NOMO-1 (cell line): Measurements from ENCODE around the gene TGFBR3L.
"Not testable (repeated sequence)": the region's sequence is repeated elsewhere in the genome, so short reads cannot be mapped to it uniquely, and the experiment has no call there.

ENCODE experiments used
- DNase-seq, 2 experiments: peaks; one replicate each; lab custom pipeline; 2025; ENCODE audit not compliant: unreplicated experiment in 2 of 2; lab: John Stamatoyannopoulos, UW

Gene TGFBR3L

DNA sequence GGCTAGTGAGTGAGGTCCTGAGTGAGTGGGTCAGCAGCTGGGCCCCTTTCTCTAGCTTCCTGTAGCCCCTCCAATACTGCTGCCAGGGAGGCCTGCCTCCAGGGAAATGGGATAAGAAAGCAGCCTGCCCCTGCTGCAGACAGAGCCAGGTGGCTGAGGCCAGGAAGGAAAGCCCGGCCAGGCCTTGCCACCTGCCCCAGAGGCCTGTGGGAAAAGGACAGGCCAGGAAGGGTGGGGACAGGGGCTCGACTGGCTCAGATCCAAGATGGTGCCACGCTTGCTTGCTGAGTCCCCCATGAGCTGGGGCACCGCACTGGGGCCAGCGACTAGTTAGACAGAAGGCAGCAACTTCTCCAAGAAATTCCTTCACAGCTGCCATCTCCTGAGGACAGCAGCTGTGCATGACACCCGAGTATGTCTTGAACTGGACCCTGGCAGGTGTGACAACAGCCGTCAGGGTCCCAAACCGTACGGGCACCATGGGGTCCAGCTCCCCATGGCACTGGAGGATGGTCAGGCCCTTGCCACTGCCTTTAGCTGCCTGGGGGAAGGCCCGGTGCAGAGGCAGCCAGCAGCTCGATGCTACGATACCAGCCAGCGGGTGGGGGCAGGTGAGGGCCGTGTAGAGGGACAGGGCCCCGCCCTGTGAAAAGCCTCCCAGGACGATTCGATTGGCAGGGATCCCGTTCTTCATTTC is 35.4 kb upstream of the TGFBR3L start:
- no peak for DNase-seq

- peak in 1 of 2 experiments; percentile 10 for DNase-seq
Measured at GRCh38 chr19:7879836-7880235, 34.8 kb upstream of the TGFBR3L start.

DNA sequence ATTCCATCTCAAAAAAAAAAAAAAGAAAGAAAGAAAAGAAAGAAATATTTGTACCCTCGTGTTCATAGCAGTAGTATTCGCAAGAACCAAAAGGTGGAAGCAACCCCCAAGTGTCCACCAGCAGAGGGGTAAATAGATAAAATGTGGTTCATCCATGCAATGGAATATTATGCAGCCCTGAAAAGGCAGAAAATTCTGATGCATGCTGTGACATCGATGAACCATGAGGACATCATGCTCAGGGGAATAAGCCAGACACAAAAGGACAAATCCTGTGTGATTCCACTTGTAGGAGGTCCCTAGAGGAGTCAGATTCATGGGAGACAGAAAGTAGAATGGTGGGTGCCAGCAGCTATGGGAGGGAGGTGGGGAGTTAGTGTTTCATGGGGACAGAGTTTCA is 32.7 kb upstream of the TGFBR3L start:
- DNase-seq = no peak

DNA sequence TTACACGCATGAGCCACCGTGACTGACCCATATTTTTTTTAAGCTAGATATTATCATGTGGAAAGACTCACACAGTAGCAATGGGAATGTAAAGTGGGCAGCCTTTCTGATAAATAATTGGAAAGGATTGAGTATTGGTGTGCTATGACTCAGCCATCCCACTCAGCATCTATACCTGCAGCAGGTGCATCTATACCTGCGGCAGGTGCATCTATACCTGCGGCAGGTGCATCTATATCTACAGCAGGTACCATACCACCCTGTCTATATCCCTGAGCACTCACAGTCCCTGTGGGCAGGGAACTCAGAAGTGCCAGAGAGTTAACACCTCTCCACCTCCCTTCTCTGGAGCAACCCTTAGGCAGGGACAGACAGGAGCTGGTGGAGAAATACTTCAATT is 31.5 kb upstream of the TGFBR3L start:
- DNase-seq = no peak

DNA sequence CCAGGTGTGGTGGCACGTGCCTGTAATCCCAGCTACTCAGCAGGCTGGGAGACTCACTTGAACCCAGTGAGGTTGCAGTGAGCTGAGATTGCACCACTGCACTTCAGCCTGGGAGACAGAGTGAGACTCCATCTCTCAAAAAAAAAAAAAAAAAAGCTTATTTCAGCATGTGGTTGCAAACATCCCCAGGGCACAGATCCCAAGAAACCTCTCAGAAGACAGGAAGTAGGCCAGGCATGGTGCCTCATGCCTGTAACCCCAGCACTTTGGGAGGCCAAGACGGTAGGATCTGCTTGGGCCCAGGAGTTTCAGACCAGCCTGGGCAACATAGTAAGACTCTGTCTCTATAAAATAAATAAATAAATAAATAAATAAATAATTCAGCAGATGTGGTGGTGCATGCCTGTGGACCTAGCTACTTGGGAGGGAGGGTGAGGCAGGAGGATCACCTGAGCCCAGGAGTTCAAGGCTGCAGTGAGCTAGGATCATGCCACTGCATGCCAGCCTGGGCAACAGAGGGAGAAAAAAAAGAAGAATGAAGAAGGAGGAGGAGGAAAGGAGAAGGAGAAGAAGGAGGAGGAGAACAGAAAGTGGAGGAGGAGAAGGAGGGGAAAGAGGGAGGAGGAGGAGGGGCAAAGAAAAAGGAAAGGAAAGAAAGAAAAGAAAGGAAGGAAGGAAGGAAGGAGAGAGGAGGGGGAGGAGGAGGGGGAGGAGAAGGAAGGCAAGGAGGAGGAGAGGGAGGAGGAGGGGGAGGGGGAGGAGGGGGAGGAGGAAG is 30.6 kb upstream of the TGFBR3L start:
- DNase-seq = no peak

- DNase-seq = no peak
Measured at GRCh38 chr19:7885818-7886217, 28.8 kb upstream of the TGFBR3L start.

DNA sequence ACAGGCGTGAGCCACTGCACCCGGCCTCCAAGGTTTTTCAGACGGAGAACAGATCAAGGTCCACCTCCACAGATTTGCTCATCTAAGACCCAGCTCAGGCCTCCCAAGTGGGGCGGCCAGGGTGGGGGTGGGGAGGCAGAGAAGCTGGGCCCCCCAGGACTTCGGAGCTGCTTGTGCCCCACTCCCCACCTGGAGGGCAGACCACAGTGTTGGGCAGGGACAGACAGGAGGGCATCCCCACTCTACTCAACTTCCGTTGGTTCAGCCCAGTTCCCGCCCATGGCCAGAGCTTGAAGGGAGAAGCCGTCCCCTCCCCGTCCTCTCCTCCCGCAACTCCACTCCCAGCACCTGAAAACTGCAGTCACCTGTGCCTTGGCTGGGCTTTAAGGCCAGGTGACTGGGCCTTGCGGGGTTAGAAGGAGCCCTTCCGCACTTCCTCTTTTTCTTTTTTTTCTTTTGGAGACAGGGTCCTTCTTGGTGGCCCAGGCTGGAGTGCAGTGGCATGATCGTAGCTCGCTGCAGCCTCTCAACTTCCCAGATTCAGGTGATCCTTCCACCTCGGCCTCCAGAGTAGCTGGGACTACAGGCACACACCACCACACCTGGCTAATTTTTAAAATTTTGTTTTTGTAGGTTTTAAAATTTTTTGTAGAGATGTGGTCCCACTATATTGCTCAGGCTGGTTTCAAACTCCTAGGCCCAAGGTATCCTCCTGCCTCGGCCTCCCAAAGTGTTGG is 27.1 kb upstream of the TGFBR3L start:
- DNase-seq = no peak

DNA sequence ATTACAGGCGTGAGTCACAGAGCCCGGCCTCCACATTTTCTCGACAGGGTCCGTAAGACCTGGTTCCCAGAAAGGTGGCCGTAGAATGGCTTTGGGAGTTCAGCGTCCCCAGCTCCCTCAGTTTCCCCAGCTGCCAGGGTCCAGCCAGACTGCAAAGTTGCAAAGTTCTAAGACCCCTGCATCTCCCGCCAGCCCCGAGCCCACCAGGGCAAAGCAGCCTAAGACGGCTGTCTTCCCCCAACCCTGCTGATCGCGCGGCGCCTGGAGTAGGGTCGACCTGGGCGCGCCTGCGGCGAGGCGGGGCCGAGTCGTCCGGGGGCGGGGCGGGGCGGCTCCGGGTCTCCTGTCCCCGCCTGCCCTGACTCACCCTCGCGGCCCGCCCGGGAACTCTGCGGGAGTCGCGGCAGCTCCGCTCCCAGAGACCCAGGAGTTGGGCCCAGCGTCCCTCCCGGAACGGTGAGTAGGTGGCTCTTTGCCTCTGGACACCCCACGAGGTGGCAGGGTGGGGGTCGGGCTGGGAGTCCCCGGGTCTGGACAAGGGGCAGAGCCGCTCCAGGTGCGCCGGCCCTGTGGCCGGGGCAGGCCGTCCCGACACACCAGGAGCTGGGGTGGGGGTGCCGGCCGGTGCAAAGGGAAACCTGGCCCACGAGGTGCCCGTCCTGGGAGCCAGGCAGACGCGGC is 26.3 kb upstream of the TGFBR3L start, which contains the start of gene LRRC8E:
Gene LRRC8E, plus strand, starts transcription at position 366 of the 681 bp plus-strand sequence. CDS start 7,094 bp downstream, outside the sequence.
- DNase-seq = peak; percentile 24 to 26

DNA sequence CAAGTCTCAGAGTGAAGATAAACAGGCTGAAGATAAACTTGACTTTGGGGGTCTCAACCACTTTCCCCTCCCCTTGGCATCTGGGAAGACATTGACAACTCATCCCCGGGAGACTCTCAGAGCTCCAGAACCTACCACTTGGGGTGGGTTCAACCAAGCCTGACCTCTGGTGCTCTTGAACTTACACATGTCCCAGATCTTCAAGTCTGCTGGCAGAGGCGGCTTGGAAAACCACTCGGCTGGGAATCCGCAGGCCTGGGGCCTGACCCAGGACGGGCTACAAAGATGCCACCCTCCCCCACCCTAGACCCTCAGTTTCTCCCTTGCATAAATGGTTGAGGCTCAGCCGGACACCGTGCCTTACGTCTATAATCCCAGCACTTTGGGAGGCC is 25.8 kb upstream of the TGFBR3L start:
- no peak for DNase-seq

- DNase-seq = not testable (repeated sequence)
Measured at GRCh38 chr19:7893362-7894101, 21.1 kb upstream of the TGFBR3L start.

GRCh38 chr19:7894612-7895309 is 19.9 kb upstream of the TGFBR3L start:
- no peak for DNase-seq

- no peak for DNase-seq
Measured at GRCh38 chr19:7895565-7895964, 19.1 kb upstream of the TGFBR3L start.

GRCh38 chr19:7897292-7897691 is 17.3 kb upstream of the TGFBR3L start:
- DNase-seq = no peak

DNA sequence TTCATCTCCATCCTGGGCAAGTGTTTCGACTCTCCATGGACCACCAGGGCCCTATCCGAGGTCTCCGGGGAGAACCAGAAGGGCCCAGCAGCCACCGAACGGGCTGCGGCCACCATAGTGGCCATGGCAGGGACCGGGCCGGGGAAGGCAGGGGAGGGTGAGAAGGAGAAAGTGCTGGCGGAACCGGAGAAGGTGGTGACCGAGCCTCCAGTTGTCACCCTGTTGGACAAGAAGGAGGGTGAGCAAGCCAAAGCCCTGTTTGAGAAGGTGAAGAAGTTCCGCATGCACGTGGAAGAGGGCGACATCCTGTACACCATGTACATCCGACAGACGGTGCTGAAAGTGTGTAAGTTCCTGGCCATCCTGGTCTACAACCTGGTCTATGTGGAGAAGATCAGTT is 15.7 kb upstream of the TGFBR3L start:
- DNase-seq = no peak

GRCh38 chr19:7899751-7900378 is 14.8 kb upstream of the TGFBR3L start:
- no peak for DNase-seq

GRCh38 chr19:7900401-7900870 is 14.2 kb upstream of the TGFBR3L start:
- no peak for DNase-seq

DNA sequence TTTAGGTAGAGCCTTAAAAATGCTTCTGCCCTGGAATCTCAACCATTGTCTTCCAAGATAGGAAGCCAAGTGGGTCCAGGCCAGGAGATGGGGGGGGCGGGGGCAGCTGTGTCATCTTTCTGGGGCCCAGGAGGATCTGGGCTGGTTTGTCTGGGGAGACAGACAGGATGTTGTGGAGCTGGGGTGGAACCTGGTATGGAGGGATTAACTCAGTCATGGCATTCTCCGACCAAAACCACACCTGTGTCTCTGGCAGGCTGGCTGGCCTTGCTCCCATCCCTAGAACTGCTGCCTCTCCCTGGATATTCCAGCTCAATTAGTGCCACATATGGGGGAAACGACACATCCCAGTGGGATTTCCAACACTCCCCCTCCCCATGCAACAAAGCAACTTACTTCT is 13.7 kb upstream of the TGFBR3L start:
- no peak for DNase-seq

DNA sequence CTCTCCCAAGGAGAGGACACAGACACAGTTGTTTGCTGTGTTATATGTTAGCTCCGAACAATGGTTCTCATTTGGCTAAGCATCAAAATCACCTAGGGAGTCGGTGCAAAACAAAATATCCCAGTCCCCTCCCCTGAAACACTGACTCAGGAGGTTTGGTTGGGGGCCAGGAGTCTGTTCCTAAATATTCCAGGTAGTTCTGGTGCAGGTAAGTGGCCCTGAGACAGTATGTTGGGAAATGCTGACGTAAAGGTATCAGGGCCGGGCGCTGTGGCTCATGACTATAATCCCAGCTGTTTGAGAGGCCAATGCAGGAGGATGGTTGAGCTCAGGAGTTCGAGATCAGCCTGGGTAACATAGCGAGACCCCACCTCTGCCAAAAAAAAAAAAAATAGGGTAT is 13.3 kb upstream of the TGFBR3L start:
- DNase-seq = no peak

DNA sequence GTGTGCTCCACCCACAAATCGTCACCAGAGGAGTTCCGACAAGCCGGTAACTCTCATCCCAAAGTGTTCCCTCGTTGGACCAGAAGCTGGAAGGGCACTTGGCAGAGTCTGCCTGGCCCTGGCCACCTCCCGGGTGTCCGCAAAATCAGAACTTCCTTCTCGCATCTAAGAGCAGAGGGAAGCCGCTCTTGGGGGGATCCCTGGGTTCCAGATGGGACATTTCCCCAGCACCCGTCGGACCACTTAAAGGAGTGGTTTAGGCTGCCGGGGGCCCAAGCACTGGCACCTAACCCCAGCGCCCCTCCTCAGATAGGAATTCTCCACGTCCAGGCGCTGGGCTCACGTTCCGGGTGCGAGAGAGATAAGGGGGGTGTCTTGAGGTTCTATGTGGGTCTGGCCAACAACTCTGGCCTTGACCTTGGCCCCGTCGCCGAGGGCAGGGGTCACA is 11.8 kb upstream of the TGFBR3L start:
- no peak for DNase-seq
